Smooth muscle cell (in vitro differentiated cells): ENCODE data around the gene P2RY11. TPM values are rescaled to one million over a fixed set of nuclear protein-coding genes. Genes with fewer than 3 reads are reported as not detected.

Experiments
- DNase-seq: peaks from one replicate; lab custom pipeline; 2025; ENCODE audit not compliant: unreplicated experiment; lab: John Stamatoyannopoulos, UW
- H2AFZ ChIP-seq: fragments of 200-600 bp; sonication (generic); 2 replicates; pipeline ENCODE4 v1.6.0; 2016; ENCODE audit warnings: antibody characterized with exemption, low read depth, mild to moderate bottlenecking
- H3F3A ChIP-seq: fragments of 200-600 bp; sonication (generic); 2 replicates; pipeline ENCODE4 v1.6.0; 2017; ENCODE audit warnings: antibody characterized with exemption, low read depth
- H3K27ac ChIP-seq: fragments of 200-600 bp; sonication (generic); 2 replicates; pipeline ENCODE4 v1.5.1; 2016; ENCODE audit warnings: low read depth, mild to moderate bottlenecking
- H3K27me3 ChIP-seq: fragments of 200-600 bp; sonication (generic); 2 replicates; pipeline ENCODE4 v1.6.1; 2016; ENCODE audit warnings: low read depth, mild to moderate bottlenecking
- H3K36me3 ChIP-seq: fragments of 200-600 bp; sonication (generic); 2 replicates; pipeline ENCODE4 v1.5.1; 2016; ENCODE audit warnings: low read depth
- H3K4me1 ChIP-seq: fragments of 200-600 bp; sonication (generic); 2 replicates; pipeline ENCODE4 v1.5.1; 2016; ENCODE audit warnings: low read depth
- H3K4me2 ChIP-seq: fragments of 200-600 bp; sonication (generic); 2 replicates; pipeline ENCODE4 v1.6.0; 2016; ENCODE audit warnings: mild to moderate bottlenecking
- H3K4me3 ChIP-seq: fragments of 200-600 bp; sonication (generic); 2 replicates; pipeline ENCODE4 v1.5.1; 2016; ENCODE audit warnings: mild to moderate bottlenecking
- H3K79me2 ChIP-seq: fragments of 200-600 bp; sonication (generic); 2 replicates; pipeline ENCODE4 v1.6.0; 2016; ENCODE audit warnings: low read depth, mild to moderate bottlenecking
- H3K9ac ChIP-seq: fragments of 200-600 bp; sonication (generic); 2 replicates; pipeline ENCODE4 v1.6.0; 2016; ENCODE audit warnings: low read depth
- H3K9me3 ChIP-seq: fragments of 200-600 bp; sonication (generic); replicated peaks from 2 replicates; pipeline ENCODE4 v1.5.1; 2016; ENCODE audit warnings: low read depth
- H4K20me1 ChIP-seq: fragments of 200-600 bp; sonication (generic); 2 replicates; pipeline ENCODE4 v1.6.0; 2016; ENCODE audit warnings: low read depth
- CTCF ChIP-seq: fragments of 200-600 bp; sonication (generic); IDR thresholded peaks from 2 replicates; pipeline ENCODE4 v1.5.1; 2017; ENCODE audit warnings: borderline replicate concordance, mild to moderate bottlenecking, antibody characterized with exemption; ENCODE audit not compliant: insufficient read depth, poor library complexity, severe bottlenecking
- WGBS: methylation state at CpG from one replicate; pipeline ENCODE4 v1.1.7; 2016; ENCODE audit warnings: low lambda C conversion rate; 5-methylcytosine and 5-hydroxymethylcytosine counted together
- polyA plus RNA-seq: library from polyadenylated mRNA; unstranded; fragments of >200 nt; fragmentation: Nextera tagmentation; extraction: Ambion mirVana; gene quantifications from 2 replicates; pipeline ENCODE4 v1.2.1, GENCODE V29; 2016
- total RNA-seq: library from RNA; depleted of rRNA; stranded (reverse); fragments of >200 nt; gene quantifications from 2 replicates; pipeline ENCODE4 v1.2.3, GENCODE V29; 2014

P2RY11 gene
- total and polyA plus RNA-seq, 2 experiments from 2014 or later: 1.5 to 3.8 TPM

DNA sequence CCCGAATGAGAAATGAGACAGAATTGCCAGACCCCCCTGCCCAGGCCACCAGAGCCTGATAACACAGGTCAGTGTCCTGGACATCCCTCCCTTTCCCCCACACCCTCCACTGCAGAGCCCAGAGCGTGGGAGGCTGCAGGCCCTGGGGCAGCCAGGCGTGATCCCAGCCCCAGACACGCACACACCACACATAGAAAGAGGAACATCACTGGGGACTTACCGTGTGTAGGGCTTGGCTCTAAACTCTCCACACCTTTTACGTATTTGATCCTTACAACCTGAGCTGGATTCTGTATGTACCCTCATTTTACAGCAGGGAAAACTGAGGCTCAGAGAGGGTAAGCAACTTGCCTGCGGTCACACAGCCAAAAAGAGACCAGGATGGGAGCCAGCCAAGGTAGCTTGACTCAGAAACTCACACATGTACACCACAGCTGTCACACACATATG is 8.7 kb upstream of the P2RY11 start:
- Histone ChIP-seq H3K9ac (no peak overlapping the region), H3K27ac (peak overlapping the region; percentile 15)
- 54% methylated on average over 7 of the region's 7 CpGs for WGBS

GRCh38 chr19:10104130-10104513 is 7.4 kb upstream of the P2RY11 start:
- H3K79me2 ChIP-seq: peaks cover 22% of the 10 kb centered on the region
- no peak overlapping the region for H3K9ac ChIP-seq
- no peaks in the 10 kb centered on the region for H4K20me1 ChIP-seq
- H3K27ac ChIP-seq: peak overlapping the region; percentile 15
- H3K4me1 ChIP-seq: peaks cover 10% of the 10 kb centered on the region
- H3K4me2 ChIP-seq: no peak overlapping the region
- no peaks in the 10 kb centered on the region for H3K27me3 ChIP-seq
- no peaks in the 10 kb centered on the region for H3F3A ChIP-seq
- H3K4me3 ChIP-seq: no peak overlapping the region
- DNase-seq: no peak
- H3K9me3 ChIP-seq: no peaks in the 10 kb centered on the region
- no peak overlapping the region for H2AFZ ChIP-seq
- H3K36me3 ChIP-seq: no peaks in the 10 kb centered on the region
- no peak for TF ChIP-seq CTCF

More for the DNA sequence above, 8.7 kb upstream of the P2RY11 start:
- H3F3A ChIP-seq: no peaks in the 10 kb centered on the region
- no peaks in the 10 kb centered on the region for H3K27me3 ChIP-seq
- H2AFZ ChIP-seq: peak overlapping the region; percentile 28
- no peaks in the 10 kb centered on the region for H4K20me1 ChIP-seq
- no peak overlapping the region for H3K4me3 ChIP-seq
- H3K9me3 ChIP-seq: no peaks in the 10 kb centered on the region
- TF ChIP-seq CTCF: no peak
- peaks cover 10% of the 10 kb centered on the region for H3K4me1 ChIP-seq
- H3K79me2 ChIP-seq: peaks cover 17% of the 10 kb centered on the region
- H3K36me3 ChIP-seq: no peaks in the 10 kb centered on the region
- peak overlapping the region; percentile 2 for H3K4me2 ChIP-seq
- DNase-seq: no peak

- Histone ChIP-seq H3K4me3 (no peak overlapping the region), H4K20me1 (no peaks in the 10 kb centered on the region), H3K36me3 (no peaks in the 10 kb centered on the region), H3K79me2 (peaks cover 22% of the 10 kb centered on the region), H3K4me1 (peaks cover 10% of the 10 kb centered on the region), H3K9ac (no peak overlapping the region), H3K27ac (peak overlapping the region; percentile 15), H3K4me2 (no peak overlapping the region), H3K9me3 (no peaks in the 10 kb centered on the region), H3F3A (no peaks in the 10 kb centered on the region), H2AFZ (no peak overlapping the region), H3K27me3 (no peaks in the 10 kb centered on the region)
- WGBS: 73% methylated on average over 15 of the region's 15 CpGs
- no peak for TF ChIP-seq CTCF
- DNase-seq: no peak
These were observed 6.6 kb upstream of the P2RY11 start for GRCh38 chr19:10104665-10105508.
